Nephron progenitor cell (in vitro differentiated cells): ENCODE measurements around the gene ACOT4.
"Not testable (repeated sequence)": the region's sequence is repeated elsewhere in the genome, so short reads cannot be mapped to it uniquely, and the experiment has no call there.

Source experiments
- DNase-seq: peaks from one replicate; pipeline ENCODE4 v3.0.0; 2021
- H3K27ac Mint-ChIP-seq: 2 replicates; pipeline ENCODE4 v1.8.0; 2021; ENCODE audit warnings: mild to moderate bottlenecking, moderate library complexity, mixed read lengths
- H3K27me3 Mint-ChIP-seq: 2 replicates; pipeline ENCODE4 v1.8.0; 2021; ENCODE audit warnings: mild to moderate bottlenecking, low read depth, mixed read lengths; ENCODE audit not compliant: poor library complexity
- H3K36me3 Mint-ChIP-seq: 2 replicates; pipeline ENCODE4 v1.8.0; 2021; ENCODE audit warnings: low read depth, mixed read lengths
- H3K4me1 Mint-ChIP-seq: 2 replicates; pipeline ENCODE4 v1.8.0; 2021; ENCODE audit warnings: mixed read lengths
- H3K4me3 Mint-ChIP-seq: 2 replicates; pipeline ENCODE4 v1.8.0; 2021; ENCODE audit warnings: mild to moderate bottlenecking, moderate library complexity, mixed read lengths
- H3K9me3 Mint-ChIP-seq: 2 replicates; pipeline ENCODE4 v1.8.0; 2021; ENCODE audit warnings: mild to moderate bottlenecking, moderate library complexity, mixed read lengths
- TF ChIP-seq, protein P1 (sequence below): fragments of 200-600 bp; sonication (generic); IDR thresholded peaks from 2 replicates; pipeline ENCODE4 v1.5.0; 2021; ENCODE audit warnings: antibody characterized with exemption

The ACOT4 gene

DNA sequence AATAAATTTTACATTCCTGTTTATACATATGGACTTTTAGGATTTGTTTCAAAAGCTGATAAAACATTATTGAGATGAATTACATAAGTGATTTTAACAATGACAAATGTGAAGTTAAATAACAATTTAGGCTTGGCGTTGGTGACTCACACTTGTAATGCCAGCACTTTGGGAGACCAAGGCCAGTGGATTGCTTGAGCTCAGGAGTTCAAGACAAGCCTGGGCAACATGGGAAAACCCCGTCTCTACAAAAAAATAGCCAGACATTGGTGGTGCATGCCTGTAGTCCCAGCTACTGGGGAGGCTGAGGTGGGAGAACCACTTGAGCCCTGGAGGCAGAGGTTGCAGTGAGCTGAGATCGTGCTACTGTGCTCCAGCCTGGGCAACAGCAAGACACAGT is 15.3 kb upstream of the ACOT4 start:
- Mint-ChIP-seq H3K9me3 (no peaks in the 10 kb centered on the region), H3K4me3 (no peak overlapping the region), H3K36me3 (peaks cover 34% of the 10 kb centered on the region), H3K27ac (no peak overlapping the region), H3K4me1 (no peaks in the 10 kb centered on the region), H3K27me3 (peaks cover 4% of the 10 kb centered on the region)
- DNase-seq: no peak
- TF ChIP-seq, protein P1, sequence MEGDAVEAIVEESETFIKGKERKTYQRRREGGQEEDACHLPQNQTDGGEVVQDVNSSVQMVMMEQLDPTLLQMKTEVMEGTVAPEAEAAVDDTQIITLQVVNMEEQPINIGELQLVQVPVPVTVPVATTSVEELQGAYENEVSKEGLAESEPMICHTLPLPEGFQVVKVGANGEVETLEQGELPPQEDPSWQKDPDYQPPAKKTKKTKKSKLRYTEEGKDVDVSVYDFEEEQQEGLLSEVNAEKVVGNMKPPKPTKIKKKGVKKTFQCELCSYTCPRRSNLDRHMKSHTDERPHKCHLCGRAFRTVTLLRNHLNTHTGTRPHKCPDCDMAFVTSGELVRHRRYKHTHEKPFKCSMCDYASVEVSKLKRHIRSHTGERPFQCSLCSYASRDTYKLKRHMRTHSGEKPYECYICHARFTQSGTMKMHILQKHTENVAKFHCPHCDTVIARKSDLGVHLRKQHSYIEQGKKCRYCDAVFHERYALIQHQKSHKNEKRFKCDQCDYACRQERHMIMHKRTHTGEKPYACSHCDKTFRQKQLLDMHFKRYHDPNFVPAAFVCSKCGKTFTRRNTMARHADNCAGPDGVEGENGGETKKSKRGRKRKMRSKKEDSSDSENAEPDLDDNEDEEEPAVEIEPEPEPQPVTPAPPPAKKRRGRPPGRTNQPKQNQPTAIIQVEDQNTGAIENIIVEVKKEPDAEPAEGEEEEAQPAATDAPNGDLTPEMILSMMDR: no peak

DNA sequence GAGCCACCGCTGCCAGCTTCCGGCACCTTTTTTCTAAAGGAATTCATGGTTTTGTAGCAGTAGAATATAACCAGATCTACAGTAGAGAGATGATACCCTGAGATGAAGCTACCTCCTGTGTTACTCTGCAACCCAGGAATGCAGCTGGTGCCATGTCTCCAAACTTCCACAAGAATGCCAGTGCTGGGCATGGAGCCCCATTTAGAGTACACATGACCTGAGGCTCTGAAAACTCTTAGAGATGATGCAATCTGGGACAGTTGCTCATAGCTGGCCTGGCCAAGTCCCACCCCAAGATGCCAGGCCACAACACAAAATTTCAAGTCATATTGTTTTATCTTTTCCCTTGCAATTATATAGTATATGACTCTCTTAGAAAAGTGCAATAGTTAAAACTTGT is 14.5 kb upstream of the ACOT4 start:
- not testable (repeated sequence) for H3K4me1 Mint-ChIP-seq, H3K4me3 Mint-ChIP-seq, DNase-seq, H3K27ac Mint-ChIP-seq, H3K27me3 Mint-ChIP-seq, H3K9me3 Mint-ChIP-seq
- peaks cover 31% of the 10 kb centered on the region for H3K36me3 Mint-ChIP-seq

DNA sequence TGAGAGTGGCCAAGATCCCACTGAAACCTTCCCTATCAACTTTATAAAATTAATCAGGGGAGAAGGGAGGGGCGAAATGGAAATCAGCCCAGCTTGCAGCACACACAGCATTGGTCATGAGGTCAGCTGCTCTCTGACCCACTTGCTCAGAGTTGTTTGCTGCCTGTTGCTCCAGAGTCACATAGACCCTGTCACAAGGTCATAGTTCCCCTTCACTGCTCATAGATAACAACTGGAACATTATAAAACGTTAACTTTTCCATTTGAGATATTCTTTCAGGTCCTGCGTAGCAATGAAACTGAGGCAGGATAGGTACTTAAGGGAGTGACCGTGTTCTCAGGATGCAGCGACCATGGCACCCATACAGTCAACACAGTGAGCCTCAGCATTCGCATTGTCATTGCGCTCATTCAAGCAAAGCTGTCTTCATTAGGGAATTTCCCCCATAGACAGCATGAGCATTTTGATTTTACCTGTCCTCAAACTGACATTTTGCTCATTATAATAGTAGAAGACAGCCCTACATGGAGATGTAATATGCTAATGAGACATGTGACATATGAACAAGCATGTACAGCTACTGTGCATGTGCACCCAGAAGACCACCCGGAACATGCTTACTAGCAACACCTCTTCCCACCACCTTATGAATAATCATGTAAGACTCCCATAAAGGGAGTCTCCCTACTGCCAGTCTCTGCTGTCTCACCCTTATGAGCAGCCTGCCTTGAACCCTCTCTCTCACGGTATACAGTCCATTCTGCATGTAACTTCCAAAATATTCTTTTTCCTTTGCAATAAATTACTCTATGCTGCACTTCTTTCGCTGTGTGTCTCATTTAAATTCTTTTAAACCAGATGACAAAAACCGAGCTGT is 9.3 kb upstream of the ACOT4 start:
- H3K27ac Mint-ChIP-seq, DNase-seq: not testable (repeated sequence)
- peaks cover 12% of the 10 kb centered on the region for H3K27me3 Mint-ChIP-seq

DNA sequence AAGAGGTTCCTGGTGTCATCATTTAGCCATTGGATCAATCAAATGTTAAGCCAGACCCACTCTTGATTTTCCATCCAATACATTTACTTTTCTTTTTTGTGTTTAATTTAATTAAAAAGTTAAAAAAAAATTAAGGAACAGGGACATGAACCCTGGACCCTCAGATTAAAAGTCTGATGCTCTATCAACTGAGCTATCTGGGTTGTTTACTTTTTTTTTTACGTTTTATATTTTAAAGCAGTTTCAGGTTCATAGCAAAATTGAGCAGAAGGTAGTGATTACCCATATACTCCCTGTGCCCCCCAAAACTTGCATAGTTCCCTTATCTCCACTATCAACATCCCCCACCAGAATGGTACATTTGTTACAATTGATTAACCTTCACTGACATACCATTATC is 3.0 kb upstream of the ACOT4 start:
- Mint-ChIP-seq H3K27ac (no peak overlapping the region), H3K36me3 (peaks cover 5% of the 10 kb centered on the region), H3K4me1 (no peaks in the 10 kb centered on the region), H3K27me3 (peaks cover 55% of the 10 kb centered on the region), H3K4me3 (no peak overlapping the region), H3K9me3 (peaks cover 12% of the 10 kb centered on the region)
- no peak for DNase-seq
- TF ChIP-seq, protein P1: no peak

More for the DNA sequence above, 9.3 kb upstream of the ACOT4 start:
- H3K9me3 Mint-ChIP-seq, H3K4me1 Mint-ChIP-seq, H3K36me3 Mint-ChIP-seq, H3K4me3 Mint-ChIP-seq: not testable (repeated sequence)

DNA sequence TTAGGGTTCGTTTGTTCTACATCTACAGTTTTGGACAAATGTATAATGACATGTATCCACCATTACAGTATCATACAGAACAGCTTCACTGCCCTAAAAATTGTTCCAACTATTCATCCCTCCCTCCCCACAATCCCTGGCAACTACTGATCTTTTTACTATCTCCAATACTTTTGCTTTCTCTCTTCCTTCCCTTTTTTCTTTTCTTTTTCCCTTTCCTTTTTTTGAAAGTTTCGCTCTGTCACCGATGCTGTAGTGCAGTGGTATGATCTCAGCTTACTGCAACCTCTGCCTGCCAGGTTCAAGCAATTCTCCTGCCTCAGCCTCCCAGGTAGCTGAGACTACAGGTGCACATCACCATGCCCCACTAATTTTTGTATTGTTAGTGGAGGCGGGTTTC is 2.6 kb upstream of the ACOT4 start:
- peaks cover 5% of the 10 kb centered on the region for H3K36me3 Mint-ChIP-seq
- H3K27me3 Mint-ChIP-seq: peaks cover 55% of the 10 kb centered on the region
- peaks cover 12% of the 10 kb centered on the region for H3K9me3 Mint-ChIP-seq
- TF ChIP-seq, protein P1: no peak
- no peak overlapping the region for H3K4me3 Mint-ChIP-seq
- H3K4me1 Mint-ChIP-seq: no peaks in the 10 kb centered on the region
- no peak for DNase-seq
- no peak overlapping the region for H3K27ac Mint-ChIP-seq

DNA sequence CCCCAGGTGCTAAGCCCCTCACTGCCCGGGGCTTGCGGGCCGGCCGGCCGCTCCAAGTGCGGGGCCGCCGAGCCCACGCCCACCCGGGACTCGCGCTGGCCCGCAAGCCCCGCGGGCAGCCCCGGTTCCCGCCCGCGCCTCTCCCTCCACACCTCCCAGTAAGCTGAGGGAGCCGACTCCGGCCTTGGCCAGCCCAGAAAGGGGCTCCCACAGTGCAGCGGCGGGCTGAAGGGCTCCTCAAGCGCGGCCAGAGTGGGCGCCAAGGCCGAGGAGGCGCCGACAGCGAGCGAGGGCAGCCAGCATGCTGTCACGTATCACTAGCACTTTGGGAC is 1.0 kb upstream of the ACOT4 start:
- H3K4me3 Mint-ChIP-seq, H3K36me3 Mint-ChIP-seq, H3K27ac Mint-ChIP-seq, DNase-seq, H3K4me1 Mint-ChIP-seq: not testable (repeated sequence)
- peaks cover 58% of the 10 kb centered on the region for H3K27me3 Mint-ChIP-seq
- peaks cover 12% of the 10 kb centered on the region for H3K9me3 Mint-ChIP-seq

DNA sequence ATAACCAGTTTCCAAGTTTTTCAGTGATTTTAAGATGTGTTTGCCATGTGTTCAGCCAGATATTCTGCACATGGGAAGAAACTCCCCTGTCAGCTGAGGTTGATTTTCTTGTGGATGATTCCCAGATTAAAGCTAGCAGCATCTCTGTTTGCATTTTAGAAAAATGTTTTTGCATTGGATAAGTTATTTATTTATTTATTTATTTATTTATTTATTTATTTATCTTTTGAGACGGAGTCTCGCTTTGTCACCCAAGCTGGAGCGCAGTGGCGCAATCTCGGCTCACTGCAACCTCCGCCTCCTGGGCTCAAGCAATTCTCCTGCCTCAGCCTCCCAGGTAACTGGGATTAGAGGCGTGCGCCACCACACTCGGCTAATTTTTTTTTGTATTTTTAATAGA is 2.8 kb downstream of the ACOT4 start:
- peaks cover 12% of the 10 kb centered on the region for H3K9me3 Mint-ChIP-seq
- peaks cover 5% of the 10 kb centered on the region for H3K36me3 Mint-ChIP-seq
- TF ChIP-seq, protein P1: no peak
- no peak overlapping the region for H3K4me3 Mint-ChIP-seq
- no peak for DNase-seq
- H3K27ac Mint-ChIP-seq: no peak overlapping the region
- peaks cover 53% of the 10 kb centered on the region for H3K27me3 Mint-ChIP-seq
- H3K4me1 Mint-ChIP-seq: peaks cover 8% of the 10 kb centered on the region
